Endodermal cell (in vitro differentiated cells): ENCODE data around the gene GNAL. TPM values are rescaled to one million over a fixed set of nuclear protein-coding genes. Genes with fewer than 3 reads are reported as not detected.

Experiments used
- DNase-seq: peaks from one replicate; pipeline ENCODE4 v3.0.0-alpha.2; 2017
- H3K27ac ChIP-seq: 2 replicates; pipeline ENCODE4 v1.5.1; 2013; ENCODE audit warnings: mild to moderate bottlenecking, low read depth, low read length, moderate library complexity
- H3K27me3 ChIP-seq: 2 replicates; pipeline ENCODE4 v1.6.1; 2013; ENCODE audit warnings: mild to moderate bottlenecking, low read length, moderate library complexity; ENCODE audit not compliant: insufficient read depth, control insufficient read depth, poor library complexity, severe bottlenecking
- H3K36me3 ChIP-seq: 2 replicates; pipeline ENCODE4 v1.7.0; 2013; ENCODE audit warnings: mild to moderate bottlenecking, low read length, moderate library complexity; ENCODE audit not compliant: control insufficient read depth, insufficient read depth
- H3K4me1 ChIP-seq: one replicate; pipeline ENCODE4 v1.7.0; 2013; ENCODE audit warnings: low read length; ENCODE audit not compliant: control insufficient read depth, insufficient read depth
- H3K4me3 ChIP-seq: 2 replicates; pipeline ENCODE4 v1.5.1; 2013; ENCODE audit warnings: mild to moderate bottlenecking, low read length, moderate library complexity
- H3K9ac ChIP-seq: 2 replicates; pipeline ENCODE4 v1.6.1; 2013; ENCODE audit warnings: mild to moderate bottlenecking, low read length, moderate library complexity; ENCODE audit not compliant: poor library complexity, severe bottlenecking; ENCODE audit errors: extremely low read depth
- H3K9me3 ChIP-seq: 2 replicates; pipeline ENCODE4 v1.6.1; 2013; ENCODE audit warnings: mild to moderate bottlenecking, low read length, moderate library complexity; ENCODE audit not compliant: control insufficient read depth
- H3K27ac Mint-ChIP-seq: 2 replicates; pipeline ENCODE4 v1.8.0; 2020; ENCODE audit warnings: mixed read lengths
- H3K27me3 Mint-ChIP-seq: 2 replicates; pipeline ENCODE4 v1.8.0; 2021; ENCODE audit warnings: mild to moderate bottlenecking, mixed read lengths; ENCODE audit not compliant: insufficient read depth
- H3K36me3 Mint-ChIP-seq: 2 replicates; pipeline ENCODE4 v1.8.0; 2020; ENCODE audit warnings: low read depth, mixed read lengths
- H3K4me1 Mint-ChIP-seq: 2 replicates; pipeline ENCODE4 v1.8.0; 2020; ENCODE audit warnings: mixed read lengths
- H3K4me3 Mint-ChIP-seq: 2 replicates; pipeline ENCODE4 v1.8.0; 2020; ENCODE audit warnings: mild to moderate bottlenecking, moderate library complexity, mixed read lengths
- H3K9me3 Mint-ChIP-seq: 2 replicates; pipeline ENCODE4 v1.8.0; 2020; ENCODE audit warnings: mild to moderate bottlenecking, mixed read lengths
- CTCF ChIP-seq: fragments of 200-600 bp; sonication (generic); conservative IDR thresholded peaks from 2 replicates; pipeline ENCODE4 v1.5.0; 2021; ENCODE audit warnings: antibody characterized with exemption, mild to moderate bottlenecking
- WGBS, 2 experiments: methylation state at CpG; one replicate each; pipeline versions ENCODE4 v1.1.5 to v1.1.7; 2013; ENCODE audit warnings: missing lambda C conversion rate in 2 of 2, mixed read lengths in 1 of 2; ENCODE audit not compliant: insufficient coverage in 1 of 2, insufficient read length in 1 of 2; 5-methylcytosine and 5-hydroxymethylcytosine counted together
- total RNA-seq, 2 donors: library from RNA; stranded (reverse); fragmentation: NEBNext Ultra II Directional in 1 of 2; extraction: Animal tissue kit (Norgen Biotek cat#: 25700) in 1 of 2; gene quantifications; 2 replicates in 1 of 2; 3 replicates in 1 of 2; pipeline ENCODE4 v1.2.1, GENCODE V29; 2021

Gene GNAL
- total RNA-seq, 2 donors from 2014 or later, result 37.9 to 58.2 TPM

GRCh38 chr18:11719050-11719449 lies 30.0 kb downstream of the GNAL start:
- Histone ChIP-seq H3K4me3 (no peak overlapping the region), H3K27me3 (no peaks in the 10 kb centered on the region), H3K9ac (no peak overlapping the region), H3K27ac (no peak overlapping the region), H3K9me3 (peaks cover 15% of the 10 kb centered on the region), H3K36me3 (no peaks in the 10 kb centered on the region), H3K4me1 (peaks cover 8% of the 10 kb centered on the region)
- DNase-seq, result no peak
- WGBS, 2 experiments, result 90% methylated on average over 1 of the region's 2 CpGs; no CpG with 5 or more reads in 1 of the 2 experiments
- TF ChIP-seq CTCF, result no peak
- peaks cover 22% of the 10 kb centered on the region for H3K9me3 Mint-ChIP-seq
- no peaks in the 10 kb centered on the region for H3K27me3 Mint-ChIP-seq
- H3K4me3 Mint-ChIP-seq, result no peak overlapping the region
- peaks cover 32% of the 10 kb centered on the region for H3K4me1 Mint-ChIP-seq
- no peak overlapping the region for H3K27ac Mint-ChIP-seq
- H3K36me3 Mint-ChIP-seq, result peaks cover 13% of the 10 kb centered on the region

- no peak overlapping the region for H3K9ac ChIP-seq
- WGBS, 2 experiments, result 93 to 98% methylated on average over 7 of the region's 7 CpGs
- no peak for DNase-seq
- TF ChIP-seq CTCF, result no peak
- H3K27me3 ChIP-seq, result no peaks in the 10 kb centered on the region
- no peaks in the 10 kb centered on the region for H3K36me3 ChIP-seq
- H3K4me3 ChIP-seq, result no peak overlapping the region
- peaks cover 15% of the 10 kb centered on the region for H3K9me3 ChIP-seq
- H3K27me3 Mint-ChIP-seq, result no peaks in the 10 kb centered on the region
- peaks cover 29% of the 10 kb centered on the region for H3K4me1 Mint-ChIP-seq
- H3K27ac ChIP-seq, result no peak overlapping the region
- H3K27ac Mint-ChIP-seq, result no peak overlapping the region
- peaks cover 22% of the 10 kb centered on the region for H3K9me3 Mint-ChIP-seq
- peaks cover 13% of the 10 kb centered on the region for H3K36me3 Mint-ChIP-seq
- no peak overlapping the region for H3K4me3 Mint-ChIP-seq
- peaks cover 8% of the 10 kb centered on the region for H3K4me1 ChIP-seq
Observed at GRCh38 chr18:11719621-11720020, 30.6 kb downstream of the GNAL start.

GRCh38 chr18:11721720-11722119 lies 32.7 kb downstream of the GNAL start:
- no peak overlapping the region for H3K9ac ChIP-seq

More at GRCh38 chr18:11721720-11722119, 32.7 kb downstream of the GNAL start:
- Mint-ChIP-seq H3K4me3 (no peak overlapping the region), H3K9me3 (peaks cover 16% of the 10 kb centered on the region), H3K4me1 (peaks cover 28% of the 10 kb centered on the region), H3K27ac (no peak overlapping the region), H3K27me3 (no peaks in the 10 kb centered on the region), H3K36me3 (peaks cover 9% of the 10 kb centered on the region)
- Histone ChIP-seq H3K36me3 (no peaks in the 10 kb centered on the region), H3K4me3 (no peak overlapping the region), H3K9me3 (peaks cover under 1% of the 10 kb centered on the region), H3K4me1 (peaks cover 8% of the 10 kb centered on the region), H3K27ac (no peak overlapping the region), H3K27me3 (no peaks in the 10 kb centered on the region)
- DNase-seq, result no peak
- WGBS, 2 experiments, result 90 to 100% methylated on average over 1 to 2 of the region's 3 CpGs
- TF ChIP-seq CTCF, result no peak
